NB4 (cell line): Measurements from ENCODE around the gene STN1.

Experiments used
- POLR2A ChIP-seq: IDR thresholded peaks from 2 replicates; pipeline ENCODE4 v1.6.1; 2011; ENCODE audit warnings: mild to moderate bottlenecking; ENCODE audit not compliant: insufficient read length; ENCODE audit errors: extremely low read depth
- TF ChIP-seq, protein P1 (sequence below): IDR thresholded peaks from one replicate; pipeline ENCODE4 v1.5.1; 2012; ENCODE audit warnings: low read depth, low read length

DNA sequence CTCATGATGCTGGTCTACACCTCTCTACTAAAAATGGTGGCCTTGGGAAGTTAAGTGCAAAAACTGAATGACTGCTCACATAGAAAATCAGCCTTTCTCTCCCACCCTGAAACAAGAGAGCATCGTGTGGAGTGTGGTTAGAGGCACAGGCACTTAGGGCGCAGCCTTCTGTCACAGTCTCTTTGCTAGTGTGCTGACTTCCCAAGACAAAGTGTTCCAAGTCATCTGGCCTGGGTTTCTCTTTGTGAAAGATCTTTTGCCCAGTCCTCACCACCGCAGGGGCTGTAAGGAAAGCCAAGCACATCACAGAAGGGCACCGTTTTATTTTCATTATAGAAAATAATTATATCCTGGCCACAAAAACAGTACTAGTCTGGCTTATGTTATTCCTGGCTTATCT, 12.5 kb downstream of the STN1 start:
- TF ChIP-seq, protein P1, sequence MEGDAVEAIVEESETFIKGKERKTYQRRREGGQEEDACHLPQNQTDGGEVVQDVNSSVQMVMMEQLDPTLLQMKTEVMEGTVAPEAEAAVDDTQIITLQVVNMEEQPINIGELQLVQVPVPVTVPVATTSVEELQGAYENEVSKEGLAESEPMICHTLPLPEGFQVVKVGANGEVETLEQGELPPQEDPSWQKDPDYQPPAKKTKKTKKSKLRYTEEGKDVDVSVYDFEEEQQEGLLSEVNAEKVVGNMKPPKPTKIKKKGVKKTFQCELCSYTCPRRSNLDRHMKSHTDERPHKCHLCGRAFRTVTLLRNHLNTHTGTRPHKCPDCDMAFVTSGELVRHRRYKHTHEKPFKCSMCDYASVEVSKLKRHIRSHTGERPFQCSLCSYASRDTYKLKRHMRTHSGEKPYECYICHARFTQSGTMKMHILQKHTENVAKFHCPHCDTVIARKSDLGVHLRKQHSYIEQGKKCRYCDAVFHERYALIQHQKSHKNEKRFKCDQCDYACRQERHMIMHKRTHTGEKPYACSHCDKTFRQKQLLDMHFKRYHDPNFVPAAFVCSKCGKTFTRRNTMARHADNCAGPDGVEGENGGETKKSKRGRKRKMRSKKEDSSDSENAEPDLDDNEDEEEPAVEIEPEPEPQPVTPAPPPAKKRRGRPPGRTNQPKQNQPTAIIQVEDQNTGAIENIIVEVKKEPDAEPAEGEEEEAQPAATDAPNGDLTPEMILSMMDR = no peak
- no peak for TF ChIP-seq POLR2A
